GM19395 (cell line): ENCODE results near the gene PADI3.
"Not testable (repeated sequence)": the region's sequence is repeated elsewhere in the genome, so short reads cannot be mapped to it uniquely, and the experiment has no call there.

Experiments
- ATAC-seq: cut with Tn5 transposase; IDR thresholded peaks from one replicate; pipeline ENCODE4 v1.9.1; 2021; ENCODE audit warnings: mild to moderate bottlenecking, moderate library complexity; ENCODE audit not compliant: unreplicated experiment

The PADI3 gene

GRCh38 chr1:17239420-17239819, 9.5 kb upstream of the PADI3 start:
- no peak for ATAC-seq

- not testable (repeated sequence) for ATAC-seq
Observed at GRCh38 chr1:17241011-17241779, 7.7 kb upstream of the PADI3 start.

GRCh38 chr1:17241780-17242074, 7.2 kb upstream of the PADI3 start:
- ATAC-seq = not testable (repeated sequence)

- ATAC-seq = no peak
Observed at GRCh38 chr1:17243274-17243673, 5.6 kb upstream of the PADI3 start.

- ATAC-seq = no peak
Observed at GRCh38 chr1:17244821-17245740, 3.8 kb upstream of the PADI3 start.

- ATAC-seq = no peak
Observed at GRCh38 chr1:17245816-17246325, 3.0 kb upstream of the PADI3 start.

- ATAC-seq = no peak
Observed at GRCh38 chr1:17246971-17247370, 1.9 kb upstream of the PADI3 start.

- no peak for ATAC-seq
Observed at GRCh38 chr1:17250601-17251000, 1.7 kb downstream of the PADI3 start.

- ATAC-seq = no peak
Observed at GRCh38 chr1:17251246-17251645, 2.3 kb downstream of the PADI3 start.

- ATAC-seq = no peak
Observed at GRCh38 chr1:17251701-17252376, 2.9 kb downstream of the PADI3 start.

- ATAC-seq = no peak
Observed at GRCh38 chr1:17255336-17255735, 6.4 kb downstream of the PADI3 start.

GRCh38 chr1:17258116-17258757, 9.3 kb downstream of the PADI3 start:
- no peak for ATAC-seq

- no peak for ATAC-seq
Observed at GRCh38 chr1:17258758-17259130, 9.8 kb downstream of the PADI3 start.

GRCh38 chr1:17259233-17259873, 10.5 kb downstream of the PADI3 start:
- no peak for ATAC-seq

- no peak for ATAC-seq
Observed at GRCh38 chr1:17260264-17260663, 11.4 kb downstream of the PADI3 start.

GRCh38 chr1:17260738-17261137, 11.8 kb downstream of the PADI3 start:
- no peak for ATAC-seq

- ATAC-seq = no peak
Observed at GRCh38 chr1:17263936-17264335, 15.0 kb downstream of the PADI3 start.

- no peak for ATAC-seq
Observed at GRCh38 chr1:17264470-17264869, 15.6 kb downstream of the PADI3 start.

GRCh38 chr1:17265162-17265561, 16.3 kb downstream of the PADI3 start:
- no peak for ATAC-seq

GRCh38 chr1:17265950-17266349, 17.1 kb downstream of the PADI3 start:
- ATAC-seq = no peak
